ENCODE results near the gene PNMA6F. TPM values are rescaled to one million over a fixed set of nuclear protein-coding genes. Genes with fewer than 3 reads are reported as not detected.
A peak's percentile ranks its signal among the peaks of the same experiment; 100 is the strongest.
"Not testable (repeated sequence)": the region's sequence is repeated elsewhere in the genome, so short reads cannot be mapped to it uniquely, and the experiment has no call there.

PNMA6F gene
- total RNA-seq, 4 donors from 2014 or later, result not detected

DNA sequence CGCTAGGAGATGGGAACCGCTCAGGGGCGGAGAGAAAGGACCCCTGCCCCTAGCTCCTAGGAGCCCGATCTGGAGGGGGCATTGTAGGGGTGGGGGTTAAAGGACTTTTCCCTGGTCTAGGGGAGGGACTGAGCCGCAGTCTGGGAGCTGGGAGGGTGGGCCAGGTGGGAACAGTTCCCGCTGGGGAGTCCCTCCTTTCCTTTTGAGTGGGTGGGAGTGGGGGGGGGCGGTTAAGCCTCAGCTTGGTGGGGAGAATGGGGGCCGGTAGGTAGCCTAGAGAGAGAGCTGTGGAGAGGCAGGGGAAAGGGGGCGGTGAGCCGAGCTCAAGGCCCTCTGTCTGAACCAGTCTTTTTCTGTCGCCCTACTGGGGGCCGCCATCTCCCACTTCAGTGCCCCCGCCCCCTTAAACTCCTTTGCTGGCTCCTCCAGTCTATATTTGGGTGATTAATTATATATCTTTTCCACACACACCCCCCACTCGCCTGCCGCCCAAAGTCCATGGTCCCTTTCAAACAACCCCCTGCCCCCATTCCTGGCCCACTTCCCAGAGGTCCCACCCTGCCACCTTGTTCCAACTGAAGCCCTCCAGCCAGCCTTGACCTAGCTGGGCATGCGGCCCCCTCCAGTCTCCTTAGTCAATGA lies 13.2 kb upstream of the PNMA6F start:
- no peaks in the 10 kb centered on the region for H3K4me1 ChIP-seq
- peak in 1 of 3 donors; percentile 39 for DNase-seq
- H3K27ac ChIP-seq, result peak overlapping the region; percentile 46 to 78 (median 66)
- TF ChIP-seq, protein P1, sequence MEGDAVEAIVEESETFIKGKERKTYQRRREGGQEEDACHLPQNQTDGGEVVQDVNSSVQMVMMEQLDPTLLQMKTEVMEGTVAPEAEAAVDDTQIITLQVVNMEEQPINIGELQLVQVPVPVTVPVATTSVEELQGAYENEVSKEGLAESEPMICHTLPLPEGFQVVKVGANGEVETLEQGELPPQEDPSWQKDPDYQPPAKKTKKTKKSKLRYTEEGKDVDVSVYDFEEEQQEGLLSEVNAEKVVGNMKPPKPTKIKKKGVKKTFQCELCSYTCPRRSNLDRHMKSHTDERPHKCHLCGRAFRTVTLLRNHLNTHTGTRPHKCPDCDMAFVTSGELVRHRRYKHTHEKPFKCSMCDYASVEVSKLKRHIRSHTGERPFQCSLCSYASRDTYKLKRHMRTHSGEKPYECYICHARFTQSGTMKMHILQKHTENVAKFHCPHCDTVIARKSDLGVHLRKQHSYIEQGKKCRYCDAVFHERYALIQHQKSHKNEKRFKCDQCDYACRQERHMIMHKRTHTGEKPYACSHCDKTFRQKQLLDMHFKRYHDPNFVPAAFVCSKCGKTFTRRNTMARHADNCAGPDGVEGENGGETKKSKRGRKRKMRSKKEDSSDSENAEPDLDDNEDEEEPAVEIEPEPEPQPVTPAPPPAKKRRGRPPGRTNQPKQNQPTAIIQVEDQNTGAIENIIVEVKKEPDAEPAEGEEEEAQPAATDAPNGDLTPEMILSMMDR (IDR thresholded peaks at IDR 0.05), result no peak
- TF ChIP-seq POLR2A (IDR thresholded peaks at IDR 0.05), result no peak
- no peaks in the 10 kb centered on the region for H3K27me3 ChIP-seq
- peaks cover 0 to 5% (median 0%) of the 10 kb centered on the region in 3 donors for H3K36me3 ChIP-seq
- peak overlapping the region; percentile 58 to 84 (median 64) for H3K4me3 ChIP-seq
- no peaks in the 10 kb centered on the region for H3K9me3 ChIP-seq

DNA sequence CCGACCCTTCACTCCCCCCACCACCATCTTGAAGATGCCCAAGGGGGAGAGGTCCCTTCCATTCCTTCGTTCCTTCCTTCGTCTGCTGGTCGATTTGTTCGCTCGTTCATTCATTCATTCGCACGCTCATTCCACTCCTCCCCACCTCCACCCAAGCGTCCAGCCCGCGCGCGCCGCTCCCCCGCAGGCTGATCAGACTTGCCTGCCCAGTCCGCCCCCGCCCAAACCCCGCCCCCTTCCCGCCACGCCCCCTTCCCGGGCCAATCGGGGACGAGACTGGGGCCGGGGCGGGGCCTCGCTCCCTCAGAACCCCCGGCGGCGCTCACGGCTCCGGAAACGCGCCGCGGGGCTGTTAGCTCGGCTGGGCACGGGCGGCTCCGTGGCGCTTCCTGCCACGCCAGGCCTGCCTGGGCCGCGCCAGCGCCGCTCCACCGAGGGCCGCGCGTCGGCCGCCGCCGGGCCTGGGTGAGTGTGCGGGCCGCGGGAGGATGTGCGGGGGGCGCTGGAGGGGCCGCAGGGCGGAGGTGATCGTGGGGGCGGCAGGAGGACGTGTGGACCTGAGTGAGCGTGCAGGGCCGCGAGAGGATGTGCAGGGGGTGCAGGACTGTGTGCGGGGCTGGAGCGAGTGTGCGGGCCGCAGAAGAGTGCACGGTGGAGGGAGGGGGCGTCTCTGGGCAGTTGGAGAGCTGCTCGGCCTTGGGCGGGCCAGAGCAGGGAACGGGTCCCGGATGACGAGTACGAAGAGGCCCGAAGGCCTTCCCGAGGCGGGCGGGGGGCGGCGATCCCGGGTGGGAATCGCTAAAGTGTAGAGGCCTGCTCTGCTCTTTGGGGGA lies 12.5 kb upstream of the PNMA6F start, which contains the start of gene ZNF275:
TSS of gene ZNF275 (plus strand) at position 333 of the 833 bp plus-strand sequence. CDS start 2,527 bp downstream, outside the sequence.
- peak; percentile 74 to 90 (median 89) for DNase-seq
- Histone ChIP-seq H3K27ac (peak within 1 kb of the TSS; percentile 46 to 78 (median 66)), H3K4me1 (no peaks in the 10 kb centered on the region), H3K9me3 (no peaks in the 10 kb centered on the region), H3K4me3 (peak within 1 kb of the TSS; percentile 58 to 84 (median 64)), H3K36me3 (peaks cover 0 to 5% (median 0%) of the 10 kb centered on the region in 3 donors), H3K27me3 (no peaks in the 10 kb centered on the region)
- TF ChIP-seq POLR2A (IDR thresholded peaks at IDR 0.05), result peak in 1 of 2 donors; percentile 58
- TF ChIP-seq, protein P1 (IDR thresholded peaks at IDR 0.05), result no peak

DNA sequence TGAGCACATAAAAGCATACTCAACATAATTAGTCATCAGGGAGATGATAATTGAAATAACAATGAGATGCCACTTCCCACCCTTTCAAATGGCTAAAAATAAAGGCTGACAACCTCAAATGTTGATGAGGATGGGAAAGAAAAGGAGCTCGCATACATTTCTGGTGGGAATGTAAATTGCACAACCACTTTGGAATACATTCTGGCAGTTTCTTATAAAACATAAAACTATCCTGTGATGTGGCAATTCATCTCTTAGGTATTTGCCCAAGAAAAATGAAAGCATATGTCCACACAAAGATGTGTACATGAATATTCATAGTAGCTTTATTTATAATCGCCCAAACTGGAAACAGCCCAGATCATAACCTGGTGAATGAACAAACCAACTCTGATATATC lies 11.7 kb upstream of the PNMA6F start:
- TF ChIP-seq, protein P1 (IDR thresholded peaks at IDR 0.05), result no peak
- no peak for TF ChIP-seq POLR2A (IDR thresholded peaks at IDR 0.05)
- no peaks in the 10 kb centered on the region for H3K4me1 ChIP-seq
- H3K36me3 ChIP-seq, result peaks cover 0 to 5% (median 0%) of the 10 kb centered on the region in 3 donors
- no peak for DNase-seq
- no peak overlapping the region for H3K27ac ChIP-seq
- H3K9me3 ChIP-seq, result no peaks in the 10 kb centered on the region
- no peaks in the 10 kb centered on the region for H3K27me3 ChIP-seq
- H3K4me3 ChIP-seq, result peak overlapping the region in 1 of 4 donors; percentile 84

DNA sequence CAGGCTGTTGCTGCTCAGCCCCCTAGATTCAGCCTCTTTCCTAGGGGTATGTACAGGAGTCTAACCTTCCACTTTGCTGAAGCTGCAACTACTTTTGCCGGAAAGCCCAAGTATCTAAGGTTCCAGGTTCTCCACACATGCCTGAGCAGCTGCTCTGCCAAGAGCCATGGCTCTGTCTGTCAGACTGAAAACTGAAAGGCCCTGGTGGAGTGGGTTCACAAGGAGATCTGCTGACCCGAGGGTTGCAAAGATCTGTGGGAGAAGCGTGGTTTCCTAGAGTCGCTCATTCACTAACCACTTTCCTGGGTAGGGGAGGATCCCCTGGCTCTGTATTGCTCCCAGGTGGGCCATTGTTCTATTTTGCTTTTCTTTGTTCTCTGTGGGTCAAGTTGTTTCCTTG lies 6.0 kb upstream of the PNMA6F start:
- H3K36me3 ChIP-seq, result no peaks in the 10 kb centered on the region
- peak in 1 of 3 donors; percentile 2 for DNase-seq

DNA sequence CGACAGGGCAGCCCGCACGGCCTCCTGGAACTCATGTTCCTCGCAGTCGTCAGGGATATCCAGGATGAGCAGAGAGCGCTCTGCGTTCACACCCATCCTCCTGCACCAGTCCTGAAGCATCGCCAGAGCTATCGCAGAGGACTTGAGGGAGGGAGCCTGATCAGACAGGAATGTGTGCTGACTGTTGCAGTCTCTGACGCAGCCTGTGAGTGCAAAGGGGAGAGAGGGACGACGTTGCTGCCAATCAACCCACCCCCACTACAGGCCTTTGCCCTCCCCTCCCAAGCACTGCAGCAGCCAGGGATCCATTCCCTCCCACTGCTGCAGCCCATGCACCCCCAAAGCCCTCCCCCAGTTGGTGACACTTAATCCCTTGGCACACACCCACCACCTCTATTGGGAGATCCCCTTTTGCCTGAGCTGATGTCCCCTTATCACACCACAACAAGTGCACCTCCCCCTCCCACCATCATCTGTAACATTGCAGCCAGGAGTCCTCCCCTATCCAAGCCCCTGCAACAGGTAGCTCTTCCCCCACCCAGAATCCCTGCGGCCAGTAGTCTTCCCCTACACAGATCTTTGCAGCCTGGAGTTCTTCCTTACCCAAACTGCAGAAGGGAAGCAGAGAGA lies 897 bp downstream of the PNMA6F start:
- TF ChIP-seq, protein P1 (IDR thresholded peaks at IDR 0.05), result no peak
- no peak for TF ChIP-seq POLR2A (IDR thresholded peaks at IDR 0.05)
- Histone ChIP-seq H3K4me1 (no peaks in the 10 kb centered on the region), H3K27me3 (no peaks in the 10 kb centered on the region), H3K36me3 (no peaks in the 10 kb centered on the region), H3K27ac (no peak overlapping the region), H3K9me3 (no peaks in the 10 kb centered on the region), H3K4me3 (no peak overlapping the region)
- peak in 1 of 3 donors; percentile 27 for DNase-seq

More for the DNA sequence above, 6.0 kb upstream of the PNMA6F start:
- no peaks in the 10 kb centered on the region for H3K9me3 ChIP-seq
- no peaks in the 10 kb centered on the region for H3K27me3 ChIP-seq
- no peaks in the 10 kb centered on the region for H3K4me1 ChIP-seq
- H3K27ac ChIP-seq, result no peak overlapping the region
- H3K4me3 ChIP-seq, result no peak overlapping the region
- no peak for TF ChIP-seq POLR2A (IDR thresholded peaks at IDR 0.05)
- TF ChIP-seq, protein P1 (IDR thresholded peaks at IDR 0.05), result no peak

DNA sequence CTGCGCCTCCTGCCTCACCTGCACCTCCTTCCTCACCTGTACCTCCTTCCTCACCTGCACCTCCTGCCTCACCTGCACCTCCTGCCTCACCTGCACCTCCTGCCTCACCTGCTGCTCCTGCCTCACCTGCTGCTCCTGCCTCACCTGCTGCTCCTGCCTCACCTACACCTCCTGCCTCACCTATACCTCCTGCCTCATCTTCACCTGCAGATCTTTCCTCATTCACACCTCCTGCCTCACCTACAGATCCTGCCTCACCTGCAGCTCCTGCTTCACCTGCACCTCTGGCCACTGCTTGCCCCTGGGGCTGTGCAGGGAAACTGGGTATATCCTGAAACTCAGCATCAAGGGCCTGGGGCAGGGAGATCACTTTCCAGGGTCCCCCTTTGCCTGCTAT lies 1.5 kb downstream of the PNMA6F start:
- H3K4me1 ChIP-seq, H3K9me3 ChIP-seq, H3K36me3 ChIP-seq, H3K27me3 ChIP-seq, DNase-seq, H3K4me3 ChIP-seq, H3K27ac ChIP-seq: not testable (repeated sequence)

All from Peyer's patch (tissue), 4 donors.